ENCODE data around the gene CPD.
"Not testable (repeated sequence)": the region's sequence is repeated elsewhere in the genome, so short reads cannot be mapped to it uniquely, and the experiment has no call there.

DNA sequence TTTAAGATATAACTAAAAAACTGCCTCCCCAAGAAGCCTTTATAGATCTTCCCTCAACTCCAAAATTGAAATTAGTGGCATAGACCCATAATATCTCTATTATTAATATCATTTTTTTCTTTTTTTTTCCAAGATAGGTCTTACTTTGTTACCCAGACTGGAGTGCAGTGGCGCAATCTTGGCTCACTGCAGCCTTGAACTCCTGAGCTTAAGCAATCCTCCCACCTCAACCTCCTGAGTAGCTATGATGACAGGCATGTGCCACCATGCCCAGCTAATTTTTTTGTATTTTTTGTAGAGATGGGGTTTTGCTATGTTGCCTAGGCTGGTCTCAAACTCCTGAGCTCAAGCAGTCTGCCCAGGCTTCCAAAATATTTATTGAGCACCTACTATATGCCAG is 39.3 kb downstream of the CPD start:
- TF ChIP-seq CTCF (IDR thresholded peaks at IDR 0.05; ENCODE audit: insufficient read depth, low read depth, low read length); EZH2 (IDR thresholded peaks at IDR 0.05; ENCODE audit: insufficient read depth, low read length): not testable (repeated sequence)

Measured in astrocyte (in vitro differentiated cells and primary cell).